GM12872 (cell line): Measurements from ENCODE around the gene GPR153.

Experiments used
- CTCF ChIP-seq: IDR thresholded peaks from 3 replicates; pipeline ENCODE4 v1.5.1; 2011; ENCODE audit warnings: low read depth, mild to moderate bottlenecking, low read length, moderate library complexity; ENCODE audit not compliant: insufficient read depth

The GPR153 gene

GRCh38 chr1:6301526-6301925 is 40.6 kb upstream of the GPR153 start:
- TF ChIP-seq CTCF: no peak

GRCh38 chr1:6300342-6301048 is 39.6 kb upstream of the GPR153 start:
- TF ChIP-seq CTCF: no peak

DNA sequence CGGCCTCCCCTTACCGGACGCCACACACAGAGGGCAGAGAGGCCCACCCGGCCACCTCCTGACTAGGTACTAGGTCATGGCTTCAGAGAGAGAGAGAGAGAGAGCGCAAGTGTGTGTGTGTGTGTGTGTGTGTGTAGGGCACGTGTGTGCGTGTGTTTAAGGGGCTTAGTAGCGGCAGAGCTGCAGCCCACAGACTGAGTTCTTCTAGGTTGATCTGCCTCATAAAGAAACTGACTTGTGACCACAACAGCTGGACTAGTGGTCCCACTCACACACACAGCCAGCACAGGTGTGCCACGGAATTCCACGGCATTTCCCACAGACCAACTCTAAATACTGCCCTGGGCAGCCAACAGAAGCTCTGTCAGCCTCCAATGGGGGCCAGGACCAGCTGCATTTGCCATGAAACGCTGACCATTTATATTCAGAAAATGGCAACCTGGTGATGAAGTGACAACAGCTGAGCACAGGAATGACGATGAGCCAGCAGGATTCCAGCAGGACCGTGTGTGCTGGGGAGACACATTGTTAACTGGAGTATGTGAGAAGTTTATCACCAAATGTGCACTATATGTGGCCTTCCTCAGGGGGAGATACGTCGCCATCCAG is 38.8 kb upstream of the GPR153 start:
- TF ChIP-seq CTCF: no peak

- no peak for TF ChIP-seq CTCF
Measured at GRCh38 chr1:6298940-6299465, 38.1 kb upstream of the GPR153 start.

GRCh38 chr1:6298530-6298929 is 37.6 kb upstream of the GPR153 start:
- TF ChIP-seq CTCF: no peak

GRCh38 chr1:6295910-6296309 is 35.0 kb upstream of the GPR153 start:
- TF ChIP-seq CTCF: no peak

GRCh38 chr1:6294890-6295556 is 34.1 kb upstream of the GPR153 start:
- TF ChIP-seq CTCF: no peak
